GM18861 (cell line): ENCODE data around the gene GP5.

Experiments used
- ATAC-seq: cut with Tn5 transposase; IDR thresholded peaks from one replicate; pipeline ENCODE4 v1.9.1; 2021; ENCODE audit not compliant: unreplicated experiment

Gene GP5

DNA sequence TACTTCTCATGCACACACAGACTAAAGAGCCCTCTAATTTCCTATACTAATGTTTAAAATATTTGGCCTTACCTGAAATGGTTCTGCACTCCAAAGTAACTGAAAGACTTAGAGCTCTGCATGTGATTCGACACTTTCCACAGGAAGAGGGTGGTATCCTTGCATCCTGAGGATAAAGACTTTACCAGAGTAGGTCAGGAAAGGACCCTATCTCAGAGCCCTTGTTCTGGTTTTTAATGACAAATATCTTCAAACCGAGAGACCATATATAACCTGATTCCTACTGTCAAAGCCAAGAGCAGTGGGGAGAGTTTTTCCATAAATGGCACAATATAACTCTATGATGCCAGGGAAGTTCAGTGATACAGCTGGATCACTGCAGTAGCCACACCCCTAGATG, at the start of gene GP5:
Gene GP5, minus strand, starts transcription at position 101 of the 400 bp plus-strand sequence. CDS start 984 bp downstream, outside the sequence.
- ATAC-seq, result no peak

DNA sequence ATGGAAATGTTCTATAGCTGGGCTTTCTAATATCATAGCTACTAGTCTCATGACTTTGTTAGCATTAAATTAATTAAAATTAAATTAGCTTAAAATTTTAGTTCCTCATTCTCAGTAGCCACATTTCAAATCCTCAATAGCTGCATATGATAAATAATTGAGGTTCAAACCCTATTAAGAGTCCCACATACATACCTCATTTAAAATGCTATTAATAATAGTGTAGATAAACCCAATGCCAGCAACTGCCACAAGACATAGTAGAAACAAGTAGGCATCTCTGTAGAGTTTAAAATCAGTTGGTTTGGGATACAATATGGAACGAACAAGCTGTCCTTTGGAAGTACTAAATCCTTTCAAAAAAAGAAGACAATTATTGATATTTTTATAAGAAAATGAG, 48.6 kb upstream of the GP5 start:
- no peak for ATAC-seq

DNA sequence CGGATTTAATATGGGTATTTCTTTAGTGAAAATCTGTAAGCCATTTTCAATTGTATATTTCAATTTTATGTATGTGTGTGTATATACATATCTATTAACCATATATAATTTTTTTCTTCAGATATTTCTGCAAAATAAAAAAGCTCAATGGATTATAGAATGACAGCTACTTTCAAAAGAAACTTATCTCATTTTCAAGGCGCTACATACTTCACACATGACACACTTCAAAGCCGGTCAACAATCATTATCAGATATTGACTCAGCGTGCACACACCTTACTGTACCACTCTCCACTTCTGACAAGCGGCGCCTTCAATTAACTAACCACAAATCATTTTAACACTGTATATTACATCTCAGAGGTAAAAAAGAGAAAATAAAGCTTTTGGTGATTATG, 48.1 kb upstream of the GP5 start:
- ATAC-seq, result no peak

GRCh38 chr3:194446754-194447153, 47.7 kb upstream of the GP5 start:
- ATAC-seq, result no peak

- no peak for ATAC-seq
These were observed 47.1 kb upstream of the GP5 start for GRCh38 chr3:194446172-194446571.

GRCh38 chr3:194443901-194444300, 44.8 kb upstream of the GP5 start:
- no peak for ATAC-seq

- no peak for ATAC-seq
These were observed 41.7 kb upstream of the GP5 start for GRCh38 chr3:194440756-194441155.

DNA sequence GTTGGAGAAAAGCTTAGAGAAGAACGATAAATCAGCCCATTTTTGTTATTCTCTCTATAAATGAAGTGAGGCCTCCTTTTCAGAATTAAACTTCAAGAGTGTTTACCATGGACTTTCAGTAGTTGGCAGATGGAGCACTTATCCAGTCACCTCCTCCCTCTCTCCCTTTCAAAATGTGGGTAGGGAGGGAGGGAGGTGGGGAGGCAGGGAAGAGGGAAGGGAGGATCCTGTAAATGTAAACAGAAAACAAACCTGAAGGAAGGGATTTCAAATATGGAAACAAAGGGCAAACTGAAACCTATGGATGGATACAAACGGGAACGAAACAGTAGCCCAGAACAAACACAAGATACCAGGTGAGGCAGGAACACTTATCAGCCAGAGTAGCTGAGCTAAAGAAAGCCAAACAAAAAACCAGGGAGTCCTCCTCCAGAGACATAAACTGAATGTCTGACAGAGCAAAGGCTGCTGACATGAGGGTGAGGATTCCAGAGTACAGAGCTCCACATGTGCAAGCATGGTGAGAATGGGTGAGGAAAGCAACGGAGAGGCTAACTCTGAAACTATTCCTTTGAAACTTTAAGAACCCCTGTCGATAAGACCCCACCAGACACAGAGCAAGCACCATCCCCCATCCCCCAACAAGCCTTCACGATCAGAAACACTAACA, 41.0 kb upstream of the GP5 start:
- no peak for ATAC-seq

- no peak for ATAC-seq
These were observed 35.4 kb upstream of the GP5 start for GRCh38 chr3:194434503-194434902.

GRCh38 chr3:194431554-194431953, 32.5 kb upstream of the GP5 start:
- no peak for ATAC-seq

- no peak for ATAC-seq
These were observed 26.3 kb upstream of the GP5 start for GRCh38 chr3:194425399-194425798.

- ATAC-seq, result no peak
These were observed 25.9 kb upstream of the GP5 start for GRCh38 chr3:194424953-194425352.

GRCh38 chr3:194424373-194424772, 25.3 kb upstream of the GP5 start:
- no peak for ATAC-seq

DNA sequence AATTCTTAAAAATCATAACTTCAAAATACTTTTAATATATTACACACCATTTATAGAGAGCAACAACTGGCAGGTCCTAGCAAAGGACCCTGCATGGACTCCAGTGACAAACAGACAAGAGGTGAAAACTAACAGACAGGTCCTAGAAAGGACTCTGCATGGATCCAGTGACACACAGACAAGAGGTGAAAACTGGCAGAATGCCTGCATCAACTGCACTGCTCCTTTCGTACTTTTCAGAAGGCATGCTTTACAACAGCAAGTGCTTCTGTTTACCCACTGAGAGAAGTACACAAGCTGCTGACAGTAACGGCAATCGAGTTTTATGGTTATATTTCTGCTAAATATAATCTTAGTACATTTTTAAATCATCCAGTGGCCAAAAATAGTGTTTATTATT, 24.3 kb upstream of the GP5 start:
- ATAC-seq, result no peak

- no peak for ATAC-seq
These were observed 23.1 kb upstream of the GP5 start for GRCh38 chr3:194422188-194422587.

DNA sequence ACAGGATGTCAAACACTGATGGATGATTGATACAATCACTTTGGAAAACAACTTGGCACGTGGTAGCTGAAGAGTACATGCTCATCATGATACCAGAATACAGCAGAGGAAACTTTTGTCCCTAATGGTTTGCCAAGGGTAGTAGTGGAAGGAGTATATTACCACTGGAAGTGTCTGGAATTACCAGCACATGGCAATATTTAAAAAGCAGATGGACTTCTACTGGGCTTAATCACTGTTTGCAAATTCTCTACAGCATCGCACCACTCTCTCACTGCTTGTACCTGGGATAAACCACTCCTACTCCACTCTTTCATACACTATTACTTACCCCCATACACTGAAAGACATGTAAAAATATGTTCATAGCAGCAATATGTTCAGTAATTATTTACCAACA, 19.6 kb upstream of the GP5 start:
- no peak for ATAC-seq

- no peak for ATAC-seq
These were observed 8.4 kb upstream of the GP5 start for GRCh38 chr3:194407423-194407822.

GRCh38 chr3:194405766-194406165, 6.7 kb upstream of the GP5 start:
- ATAC-seq, result no peak

GRCh38 chr3:194404365-194405140, 5.5 kb upstream of the GP5 start:
- ATAC-seq, result no peak

- no peak for ATAC-seq
These were observed 2.8 kb upstream of the GP5 start for GRCh38 chr3:194401868-194402329.

DNA sequence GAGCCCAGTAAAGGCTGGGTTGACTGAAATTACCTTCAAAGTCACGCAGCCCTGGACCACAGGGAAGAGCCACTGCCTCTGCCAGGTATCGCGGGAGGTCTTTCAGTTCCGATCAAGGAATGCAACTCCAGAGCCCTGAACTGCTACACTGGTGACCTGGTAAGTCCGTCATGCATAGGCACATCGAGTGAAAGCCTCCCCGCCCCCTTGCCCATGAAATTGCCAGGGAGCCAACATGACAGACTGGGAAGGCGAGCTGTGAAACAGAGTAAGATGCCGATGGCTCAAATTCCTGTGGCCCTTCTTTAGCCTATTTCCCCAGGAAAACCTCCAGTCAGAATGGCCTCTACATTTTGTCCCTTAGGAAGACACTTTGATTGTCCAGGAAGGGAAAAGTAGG, 2.3 kb upstream of the GP5 start:
- ATAC-seq, result no peak

DNA sequence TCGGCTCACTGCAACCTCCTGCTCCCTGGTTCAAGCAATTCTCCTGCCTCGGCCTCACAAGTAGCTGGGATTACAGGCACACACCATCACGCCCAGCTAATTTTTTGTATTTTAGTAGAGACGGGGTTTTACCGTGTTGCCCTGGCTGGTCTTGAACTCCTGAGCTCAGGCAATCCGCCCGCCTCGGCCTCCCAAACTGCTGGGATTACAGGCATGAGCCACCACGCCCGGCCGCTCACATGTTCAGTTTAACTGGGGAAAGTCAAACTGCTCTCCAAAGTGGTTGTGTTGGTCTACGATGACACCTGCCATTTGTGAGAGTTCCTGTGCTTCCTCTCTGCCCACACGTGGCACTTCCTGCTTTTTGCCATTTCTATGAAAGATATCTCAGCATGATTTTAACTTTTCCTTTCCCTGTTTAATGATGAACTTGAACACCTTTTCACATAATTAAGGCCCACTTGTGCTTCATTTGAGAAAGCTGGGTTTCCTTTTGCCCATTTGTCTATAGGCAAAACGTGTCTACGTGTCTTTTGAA, 877 bp upstream of the GP5 start:
- ATAC-seq, result no peak
